Muscle of leg (tissue), 16 donors: Measurements from ENCODE around the gene SGF29. TPM values are rescaled to one million over a fixed set of nuclear protein-coding genes. Genes with fewer than 3 reads are reported as not detected.

Experiments used
- DNase-seq: peaks from one replicate; pipeline ENCODE4 v3.0.0; 2013
- H3K27ac ChIP-seq: one replicate; pipeline ENCODE4 v1.5.1; 2013; ENCODE audit warnings: mild to moderate bottlenecking, low read length, control low read depth
- H3K27me3 ChIP-seq: one replicate; pipeline ENCODE4 v1.6.1; 2013; ENCODE audit warnings: low read length; ENCODE audit not compliant: control insufficient read depth, insufficient read depth
- H3K36me3 ChIP-seq: one replicate; pipeline ENCODE4 v1.6.1; 2013; ENCODE audit warnings: low read length; ENCODE audit not compliant: control insufficient read depth, insufficient read depth
- H3K4me1 ChIP-seq: one replicate; pipeline ENCODE4 v1.6.1; 2013; ENCODE audit warnings: low read length; ENCODE audit not compliant: control insufficient read depth, insufficient read depth
- H3K4me3 ChIP-seq: one replicate; pipeline ENCODE4 v1.5.1; 2013; ENCODE audit warnings: low read length, control low read depth
- H3K9me3 ChIP-seq: replicated peaks from 2 replicates; pipeline ENCODE4 v1.6.1; 2013; ENCODE audit warnings: low read depth, low read length; ENCODE audit not compliant: control insufficient read depth
- WGBS: methylation state at CpG from one replicate; pipeline ENCODE4 v1.1.5; 2013; ENCODE audit warnings: missing lambda C conversion rate; ENCODE audit not compliant: insufficient coverage; 5-methylcytosine and 5-hydroxymethylcytosine counted together
- long read RNA-seq, 11 donors: transcript quantifications; one replicate each; lab custom pipeline, GENCODE V29; 2026
- polyA plus RNA-seq, 8 donors: library from polyadenylated mRNA; unstranded; fragments of 120-200 nt; gene quantifications; one replicate each; pipeline versions ENCODE4 v1.2.1 to v1.2.3, GENCODE V29; 2013; ENCODE audit warnings: inconsistent platforms in 1 of 8, low replicate concordance in 1 of 8; ENCODE audit not compliant: insufficient read length in 8 of 8, insufficient read depth in 1 of 8
- total RNA-seq: library from RNA; stranded (reverse); fragments of 120-200 nt; gene quantifications from one replicate; pipeline ENCODE4 v1.2.4, GENCODE V29; 2013

SGF29 gene
- total RNA-seq = 20.3 TPM
- polyA plus RNA-seq = 10 to 100 TPM; 14.7 to 22.9 (median 17.3) TPM
- long read RNA-seq, donor 1, partial matches to known transcripts = 0 of 4 reads
- long read RNA-seq, donor 1, other reads (novel, unspliced or antisense) = 0 of 4 reads
- long read RNA-seq, donor 2 = 0 reads
- long read RNA-seq, donor 3, transcript SGF29-201 (10 exons, 1,153 nt) = major isoform, 6 of 6 reads
- long read RNA-seq, donor 3, partial matches to known transcripts = 0 of 6 reads
- long read RNA-seq, donor 3, other reads (novel, unspliced or antisense) = 0 of 6 reads
- long read RNA-seq, donor 4, partial matches to known transcripts = 0 of 4 reads
- long read RNA-seq, donor 4, other reads (novel, unspliced or antisense) = 0 of 4 reads
- long read RNA-seq, donor 5, transcript SGF29-201 (10 exons, 1,153 nt) = major isoform, 10 of 10 reads
- long read RNA-seq, donor 5, partial matches to known transcripts = 0 of 10 reads
- long read RNA-seq, donor 5, other reads (novel, unspliced or antisense) = 0 of 10 reads
- long read RNA-seq, donor 6, transcript SGF29-201 (10 exons, 1,153 nt) = major isoform, 6 of 7 reads
- long read RNA-seq, donor 6, partial matches to known transcripts = 0 of 7 reads
- long read RNA-seq, donor 6, other reads (novel, unspliced or antisense) = 0 of 7 reads
- long read RNA-seq, donor 7, transcript SGF29-201 (10 exons, 1,153 nt) = major isoform, 8 of 10 reads
- long read RNA-seq, donor 7, partial matches to known transcripts = 0 of 10 reads
- long read RNA-seq, donor 7, other reads (novel, unspliced or antisense) = 0 of 10 reads
- long read RNA-seq, donor 8, partial matches to known transcripts = 0 of 4 reads
- long read RNA-seq, donor 8, other reads (novel, unspliced or antisense) = 0 of 4 reads
- long read RNA-seq, donor 9, partial matches to known transcripts = 0 of 5 reads
- long read RNA-seq, donor 9, other reads (novel, unspliced or antisense) = 0 of 5 reads
- long read RNA-seq, donor 10, partial matches to known transcripts = 0 of 6 reads
- long read RNA-seq, donor 10, other reads (novel, unspliced or antisense) = 0 of 6 reads
- long read RNA-seq, donor 11, transcript SGF29-201 (10 exons, 1,153 nt) = major isoform, 6 of 6 reads
- long read RNA-seq, donor 11, partial matches to known transcripts = 0 of 6 reads
- long read RNA-seq, donor 11, other reads (novel, unspliced or antisense) = 0 of 6 reads

- 2% methylated on average over 54 of the region's 88 CpGs for WGBS
These were observed at the start of gene SGF29 for GRCh38 chr16:28553776-28554633. Gene SGF29 (plus strand): TSS chr16:28553920. CDS start chr16:28581070, 27,150 bp downstream.

DNA sequence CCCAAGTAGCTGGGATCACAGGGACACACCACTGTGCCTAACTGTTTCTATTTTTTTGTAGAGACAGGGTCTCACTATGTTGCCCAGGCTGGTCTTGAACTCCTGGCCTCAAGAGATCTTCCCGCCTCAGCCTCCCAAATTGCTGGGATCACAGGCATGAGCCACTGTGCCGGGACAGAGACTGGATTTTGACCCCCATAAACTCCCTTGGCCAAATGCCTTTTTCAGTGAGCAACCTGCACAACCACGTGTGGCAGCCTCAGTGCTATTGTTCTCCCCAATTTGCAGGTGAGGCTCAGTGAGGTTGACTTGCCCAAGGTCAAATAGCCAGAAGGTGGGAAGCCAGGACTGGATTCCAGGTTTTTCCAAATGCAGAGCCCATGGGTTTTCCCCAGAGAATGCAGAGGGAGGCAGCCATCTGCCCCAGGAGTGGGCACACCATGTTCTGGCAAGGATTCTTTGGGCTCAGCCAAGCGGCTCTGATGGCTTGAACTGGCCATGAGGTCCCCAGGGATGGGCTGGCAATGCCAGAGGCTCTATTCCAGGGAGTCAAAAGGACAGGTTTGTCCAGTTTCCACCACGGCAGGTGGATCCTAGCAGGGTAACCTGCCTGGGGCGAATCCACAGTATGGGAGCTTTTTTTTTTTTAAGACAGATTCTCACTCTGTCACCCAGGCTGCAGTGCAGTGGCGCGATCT lies 48.9 kb upstream of the SGF29 start:
- 57% methylated on average over 4 of the region's 8 CpGs for WGBS
- peaks cover 4% of the 10 kb centered on the region for H3K4me1 ChIP-seq
- no peaks in the 10 kb centered on the region for H3K9me3 ChIP-seq
- H3K36me3 ChIP-seq = no peaks in the 10 kb centered on the region
- no peak overlapping the region for H3K4me3 ChIP-seq
- DNase-seq = no peak
- H3K27me3 ChIP-seq = peaks cover 6% of the 10 kb centered on the region
- no peak overlapping the region for H3K27ac ChIP-seq

More at GRCh38 chr16:28553776-28554633, at the start of gene SGF29:
- DNase-seq = peak; percentile 96
- Histone ChIP-seq H3K27me3 (no peaks in the 10 kb centered on the region), H3K4me1 (peaks cover 7% of the 10 kb centered on the region), H3K36me3 (peaks cover 16% of the 10 kb centered on the region), H3K27ac (peak within 1 kb of the TSS; percentile 99), H3K9me3 (no peaks in the 10 kb centered on the region), H3K4me3 (peak within 1 kb of the TSS; percentile 84)

DNA sequence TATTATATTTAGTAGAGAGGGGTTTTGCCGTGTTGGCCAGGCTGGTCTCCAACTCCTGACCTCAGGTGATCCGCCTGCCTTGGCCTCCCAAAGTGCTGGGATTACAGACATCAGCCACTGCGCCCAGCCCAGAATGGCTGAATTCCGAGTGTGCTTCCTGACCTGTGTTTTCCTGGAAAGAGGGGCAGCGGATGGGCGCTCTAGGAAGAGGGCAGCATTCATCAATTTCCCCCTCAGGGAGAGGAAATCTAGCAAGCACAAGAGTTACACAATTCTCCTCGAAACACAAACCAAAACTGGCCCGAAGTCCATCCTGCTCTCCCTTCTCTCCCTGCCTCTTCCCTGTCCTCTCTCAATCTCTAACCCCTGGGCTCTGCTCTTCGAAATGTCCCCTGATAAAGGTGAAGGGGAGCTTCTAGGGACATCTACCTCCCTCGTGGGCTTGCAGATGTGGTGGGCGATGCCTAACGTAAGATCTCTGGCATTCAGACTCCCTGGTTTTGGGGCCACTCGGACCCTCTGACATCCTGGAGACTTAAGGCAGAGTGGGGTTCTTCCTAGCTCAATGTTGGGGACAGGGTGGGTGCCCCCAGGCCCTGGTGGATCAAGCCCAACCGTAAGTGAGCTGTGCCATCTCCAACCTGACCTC lies 48.1 kb upstream of the SGF29 start:
- Histone ChIP-seq H3K27me3 (peaks cover 6% of the 10 kb centered on the region), H3K4me1 (peaks cover 4% of the 10 kb centered on the region), H3K27ac (no peak overlapping the region), H3K9me3 (no peaks in the 10 kb centered on the region), H3K4me3 (no peak overlapping the region), H3K36me3 (no peaks in the 10 kb centered on the region)
- no peak for DNase-seq
- 79% methylated on average over 6 of the region's 14 CpGs for WGBS

- H3K27me3 ChIP-seq = peaks cover 2% of the 10 kb centered on the region
- no peak overlapping the region for H3K27ac ChIP-seq
- no peak overlapping the region for H3K4me3 ChIP-seq
- peaks cover 4% of the 10 kb centered on the region for H3K4me1 ChIP-seq
- WGBS = 93% methylated on average over 2 of the region's 3 CpGs
- no peaks in the 10 kb centered on the region for H3K9me3 ChIP-seq
- no peaks in the 10 kb centered on the region for H3K36me3 ChIP-seq
- no peak for DNase-seq
These were observed 42.7 kb upstream of the SGF29 start for GRCh38 chr16:28511031-28511430.

- Histone ChIP-seq H3K27ac (no peak overlapping the region), H3K36me3 (no peaks in the 10 kb centered on the region), H3K4me3 (no peak overlapping the region), H3K9me3 (no peaks in the 10 kb centered on the region), H3K4me1 (peaks cover 4% of the 10 kb centered on the region), H3K27me3 (no peaks in the 10 kb centered on the region)
- WGBS = 79% methylated on average over 15 of the region's 21 CpGs
- no peak for DNase-seq
These were observed 41.6 kb upstream of the SGF29 start for GRCh38 chr16:28511801-28512789.

- Histone ChIP-seq H3K27me3 (no peaks in the 10 kb centered on the region), H3K9me3 (no peaks in the 10 kb centered on the region), H3K27ac (no peak overlapping the region), H3K4me3 (no peak overlapping the region), H3K36me3 (no peaks in the 10 kb centered on the region), H3K4me1 (no peaks in the 10 kb centered on the region)
- 80% methylated on average over 6 of the region's 12 CpGs for WGBS
- DNase-seq = no peak
These were observed 40.1 kb upstream of the SGF29 start for GRCh38 chr16:28513484-28514181.

DNA sequence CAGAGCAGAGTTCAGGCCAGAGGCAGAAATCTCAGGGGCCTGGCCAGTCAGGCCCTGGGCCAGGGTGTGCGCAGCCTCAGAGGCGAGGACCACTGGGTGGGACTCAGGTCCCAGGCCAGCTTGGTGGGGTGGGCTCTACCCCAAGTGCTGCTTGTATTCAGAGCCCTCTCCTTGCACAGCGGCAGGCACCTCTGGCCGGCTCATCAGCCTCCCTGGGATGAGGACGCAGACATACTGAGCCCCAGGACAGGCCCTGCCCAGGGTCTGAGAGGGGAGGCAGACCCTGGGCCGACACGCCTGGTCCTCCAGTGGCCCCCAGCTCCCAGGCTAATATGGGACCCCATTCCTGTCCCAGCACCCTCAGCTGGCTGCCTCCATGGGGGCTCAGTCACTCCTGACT lies 39.5 kb upstream of the SGF29 start:
- no peaks in the 10 kb centered on the region for H3K4me1 ChIP-seq
- DNase-seq = no peak
- no peak overlapping the region for H3K4me3 ChIP-seq
- no peak overlapping the region for H3K27ac ChIP-seq
- 86% methylated on average over 5 of the region's 7 CpGs for WGBS
- H3K36me3 ChIP-seq = no peaks in the 10 kb centered on the region
- H3K27me3 ChIP-seq = no peaks in the 10 kb centered on the region
- H3K9me3 ChIP-seq = no peaks in the 10 kb centered on the region
